Testis (tissue), 2 donors: ENCODE data around the gene SOX18.

Experiments used
- POLR2A ChIP-seq: fragments of 450-650 bp; IDR thresholded peaks from one replicate; pipeline ENCODE4 v1.6.1; 2017; ENCODE audit warnings: antibody characterized with exemption, mild to moderate bottlenecking, moderate library complexity
- TF ChIP-seq, protein P1 (sequence below), 3 experiments: fragments of 450-650 bp in 2 of 3; fragments of 200-600 bp in 1 of 3; sonication (generic) in 1 of 3; IDR thresholded peaks; one replicate each; pipeline ENCODE4 v1.5.1; 2016 to 2019; ENCODE audit warnings: antibody characterized with exemption in 3 of 3, mild to moderate bottlenecking in 2 of 3, moderate library complexity in 1 of 3

DNA sequence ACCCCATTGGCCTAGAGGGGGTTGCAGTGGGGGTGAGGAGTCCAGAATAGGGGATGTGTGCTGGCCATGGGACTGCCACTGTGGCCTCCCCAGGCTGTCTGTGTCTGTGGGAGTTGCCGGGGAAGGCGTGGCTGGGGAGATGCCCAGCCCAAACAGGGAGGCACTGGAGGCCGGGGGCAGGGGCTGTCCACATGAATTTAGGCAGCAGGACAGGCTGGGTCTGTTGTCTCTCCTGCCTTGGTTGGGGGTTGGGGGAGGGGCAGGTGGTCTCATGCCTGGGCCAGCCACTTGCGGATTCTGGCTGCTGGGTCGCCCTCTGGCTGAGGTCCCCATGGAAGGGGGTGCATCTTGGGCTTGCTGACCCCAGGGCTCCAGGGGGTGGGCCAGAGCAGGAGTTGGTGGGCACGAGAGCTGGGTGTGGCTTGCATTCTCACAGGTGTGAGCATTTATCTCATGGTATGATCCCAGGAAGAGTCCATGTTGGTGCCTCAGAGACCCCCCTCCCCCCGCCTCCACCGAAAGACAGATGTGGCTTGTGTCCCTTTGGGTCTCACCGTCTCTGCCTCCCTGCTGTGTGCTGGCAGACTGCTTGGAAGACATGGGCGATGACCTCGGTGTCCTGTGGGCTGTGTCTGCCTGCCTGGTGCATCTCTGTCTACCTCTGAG lies 4.0 kb downstream of the SOX18 start:
- TF ChIP-seq, protein P1, sequence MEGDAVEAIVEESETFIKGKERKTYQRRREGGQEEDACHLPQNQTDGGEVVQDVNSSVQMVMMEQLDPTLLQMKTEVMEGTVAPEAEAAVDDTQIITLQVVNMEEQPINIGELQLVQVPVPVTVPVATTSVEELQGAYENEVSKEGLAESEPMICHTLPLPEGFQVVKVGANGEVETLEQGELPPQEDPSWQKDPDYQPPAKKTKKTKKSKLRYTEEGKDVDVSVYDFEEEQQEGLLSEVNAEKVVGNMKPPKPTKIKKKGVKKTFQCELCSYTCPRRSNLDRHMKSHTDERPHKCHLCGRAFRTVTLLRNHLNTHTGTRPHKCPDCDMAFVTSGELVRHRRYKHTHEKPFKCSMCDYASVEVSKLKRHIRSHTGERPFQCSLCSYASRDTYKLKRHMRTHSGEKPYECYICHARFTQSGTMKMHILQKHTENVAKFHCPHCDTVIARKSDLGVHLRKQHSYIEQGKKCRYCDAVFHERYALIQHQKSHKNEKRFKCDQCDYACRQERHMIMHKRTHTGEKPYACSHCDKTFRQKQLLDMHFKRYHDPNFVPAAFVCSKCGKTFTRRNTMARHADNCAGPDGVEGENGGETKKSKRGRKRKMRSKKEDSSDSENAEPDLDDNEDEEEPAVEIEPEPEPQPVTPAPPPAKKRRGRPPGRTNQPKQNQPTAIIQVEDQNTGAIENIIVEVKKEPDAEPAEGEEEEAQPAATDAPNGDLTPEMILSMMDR (IDR thresholded peaks at IDR 0.05): no peak
- TF ChIP-seq POLR2A: no peak
